MCF 10A (cell line): Measurements from ENCODE around the gene HOXC11. TPM values are rescaled to one million over a fixed set of nuclear protein-coding genes. Genes with fewer than 3 reads are reported as not detected.

Experiments
- BruUV-seq: library from RNA; stranded (reverse); fragments of 400-500 nt; replicated peaks from 2 replicates; lab custom pipeline; 2021; lab: Mats Ljungman, UMichigan
- CTCF ChIA-PET: fragments of 300-600 bp; sonication (Branson Sonifier 250); formaldehyde crosslinking; extraction: SDS; loops from one replicate; lab custom pipeline; 2021; ENCODE audit warnings: antibody characterized with exemption, inconsistent platforms; lab: Yijun Ruan, JAX
- POLR2A ChIA-PET: fragments of 300-600, 350-650 bp; sonication (Branson Sonifier 250); formaldehyde crosslinking; extraction: SDS; loops from one replicate; lab custom pipeline; 2020; ENCODE audit warnings: antibody characterized with exemption, inconsistent platforms; lab: Yijun Ruan, JAX
- DNase-seq: peaks from one replicate; pipeline ENCODE4 v3.0.0-alpha.2; 2018; ENCODE audit not compliant: unreplicated experiment
- H3K27ac Mint-ChIP-seq: one replicate; pipeline ENCODE4 v1.8.0; 2022; ENCODE audit warnings: mild to moderate bottlenecking, low read depth, mixed read lengths; ENCODE audit not compliant: unreplicated experiment
- H3K27me3 Mint-ChIP-seq: one replicate; pipeline ENCODE4 v1.8.0; 2022; ENCODE audit warnings: mixed read lengths; ENCODE audit not compliant: insufficient read depth, unreplicated experiment
- H3K36me3 Mint-ChIP-seq: one replicate; pipeline ENCODE4 v1.8.0; 2022; ENCODE audit warnings: mild to moderate bottlenecking, moderate library complexity, mixed read lengths; ENCODE audit not compliant: insufficient read depth, unreplicated experiment
- H3K4me1 Mint-ChIP-seq: one replicate; pipeline ENCODE4 v1.8.0; 2022; ENCODE audit warnings: mixed read lengths; ENCODE audit not compliant: insufficient read depth, unreplicated experiment
- H3K4me3 Mint-ChIP-seq: one replicate; pipeline ENCODE4 v1.8.0; 2022; ENCODE audit warnings: mild to moderate bottlenecking, moderate library complexity, mixed read lengths; ENCODE audit not compliant: unreplicated experiment
- H3K9me3 Mint-ChIP-seq: one replicate; pipeline ENCODE4 v1.8.0; 2022; ENCODE audit warnings: mixed read lengths; ENCODE audit not compliant: unreplicated experiment
- CTCF ChIP-seq: fragments of 200-600 bp; IDR thresholded peaks from one replicate; pipeline ENCODE4 v1.8.0; 2022; ENCODE audit warnings: antibody characterized with exemption, mild to moderate bottlenecking; ENCODE audit not compliant: unreplicated experiment
- intact Hi-C: fragments of 100-400 bp; cut with micrococcal nuclease; formaldehyde crosslinking; loops from 2 replicates; pipeline ENCODE4 v1.14.1; 2022
- total RNA-seq: library from RNA; stranded (reverse); gene quantifications from 2 replicates; pipeline ENCODE4 v1.2.3, GENCODE V29; 2022

The HOXC11 gene
- total RNA-seq, 1 experiment from 2014 or later, result 1.2 TPM

GRCh38 chr12:53928054-53928835, 44.7 kb upstream of the HOXC11 start:
- POLR2A ChIA-PET, result no interaction called here
- Mint-ChIP-seq H3K36me3 (no peaks in the 10 kb centered on the region), H3K4me1 (peaks cover 3% of the 10 kb centered on the region), H3K9me3 (no peaks in the 10 kb centered on the region), H3K27me3 (peaks cover 75% of the 10 kb centered on the region), H3K27ac (no peak overlapping the region), H3K4me3 (no peak overlapping the region)
- TF ChIP-seq CTCF, result no peak
- BruUV-seq, result no TSS peak
- intact Hi-C loops, result no loop called here
- no peak for DNase-seq
- CTCF ChIA-PET, result interaction anchor here (0.7 to 0.8 kb wide), 2 partner anchors 16 to 57 kb away, joined by 3 read pairs; partner anchors contain the start of gene HOXC10

GRCh38 chr12:53929527-53929926, 43.4 kb upstream of the HOXC11 start:
- intact Hi-C loops, result no loop called here
- ChIA-PET CTCF (interaction anchor here (0.5 to 1.4 kb wide), 4 partner anchors 8 to 162 kb away, joined by 3 read pairs; no protein-coding TSS in a partner anchor), POLR2A (interaction anchor here (0.6 to 1.0 kb wide), 2 partner anchors 9 to 103 kb away, joined by 3 to 6 read pairs; partner anchors contain the start of gene HOXC13)
- TF ChIP-seq CTCF, result no peak
- H3K36me3 Mint-ChIP-seq, result no peaks in the 10 kb centered on the region
- H3K9me3 Mint-ChIP-seq, result no peaks in the 10 kb centered on the region
- DNase-seq, result no peak
- no TSS peak for BruUV-seq
- H3K4me1 Mint-ChIP-seq, result peaks cover 3% of the 10 kb centered on the region
- H3K27ac Mint-ChIP-seq, result no peak overlapping the region
- peaks cover 67% of the 10 kb centered on the region for H3K27me3 Mint-ChIP-seq
- no peak overlapping the region for H3K4me3 Mint-ChIP-seq

DNA sequence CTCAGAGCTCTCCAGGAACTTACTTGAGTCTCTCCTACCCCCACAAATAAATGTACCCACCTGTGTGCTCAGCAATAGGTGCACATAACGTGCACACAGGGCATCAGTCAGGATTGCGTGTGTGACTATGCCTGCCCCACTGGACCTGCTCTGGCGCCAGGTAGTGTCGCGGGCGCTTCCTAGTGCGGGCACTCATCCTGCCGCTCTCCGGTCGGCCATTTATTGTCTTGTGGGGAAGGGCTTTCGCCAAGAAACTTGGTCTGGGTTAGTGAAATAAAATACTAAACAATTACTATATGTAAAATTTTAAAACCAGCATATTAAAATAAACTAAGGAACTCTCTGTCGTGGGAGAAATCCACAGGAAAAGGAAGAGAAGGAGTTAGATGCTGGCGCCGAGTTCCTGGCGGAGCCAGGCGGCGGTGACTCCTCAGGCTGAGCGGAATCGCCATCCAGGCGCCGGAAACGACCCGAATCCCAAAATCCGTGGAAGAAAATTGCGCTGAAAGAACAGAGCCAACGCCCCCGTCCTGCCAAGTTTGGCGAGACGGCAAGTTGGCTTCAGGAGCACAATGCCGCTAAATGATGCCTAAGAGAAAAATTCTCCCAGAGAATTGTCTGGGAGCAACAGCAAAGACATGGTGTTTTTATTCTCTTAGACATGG, 42.2 kb upstream of the HOXC11 start:
- Mint-ChIP-seq H3K27me3 (peaks cover 67% of the 10 kb centered on the region), H3K4me1 (no peaks in the 10 kb centered on the region), H3K4me3 (no peak overlapping the region), H3K36me3 (no peaks in the 10 kb centered on the region), H3K27ac (no peak overlapping the region), H3K9me3 (no peaks in the 10 kb centered on the region)
- ChIA-PET CTCF (interaction anchor here (1.3 to 1.4 kb wide), 2 partner anchors 124 to 161 kb away, joined by 3 read pairs; no protein-coding TSS in a partner anchor), POLR2A (interaction anchor here (1.3 kb wide), 1 partner anchor 10 kb away, joined by 3 read pairs; no protein-coding TSS in a partner anchor)
- DNase-seq, result no peak
- intact Hi-C loops, result no loop called here
- TF ChIP-seq CTCF, result no peak
- no TSS peak for BruUV-seq
